Endodermal cell (in vitro differentiated cells): ENCODE results near the gene PACSIN1. TPM values are rescaled to one million over a fixed set of nuclear protein-coding genes. Genes with fewer than 3 reads are reported as not detected.

Source experiments
- DNase-seq: peaks from one replicate; pipeline ENCODE4 v3.0.0-alpha.2; 2017
- H3K27ac ChIP-seq: 2 replicates; pipeline ENCODE4 v1.5.1; 2013; ENCODE audit warnings: mild to moderate bottlenecking, low read depth, low read length, moderate library complexity
- H3K27me3 ChIP-seq: 2 replicates; pipeline ENCODE4 v1.6.1; 2013; ENCODE audit warnings: mild to moderate bottlenecking, low read length, moderate library complexity; ENCODE audit not compliant: insufficient read depth, control insufficient read depth, poor library complexity, severe bottlenecking
- H3K36me3 ChIP-seq: 2 replicates; pipeline ENCODE4 v1.7.0; 2013; ENCODE audit warnings: mild to moderate bottlenecking, low read length, moderate library complexity; ENCODE audit not compliant: control insufficient read depth, insufficient read depth
- H3K4me1 ChIP-seq: one replicate; pipeline ENCODE4 v1.7.0; 2013; ENCODE audit warnings: low read length; ENCODE audit not compliant: control insufficient read depth, insufficient read depth
- H3K4me3 ChIP-seq: 2 replicates; pipeline ENCODE4 v1.5.1; 2013; ENCODE audit warnings: mild to moderate bottlenecking, low read length, moderate library complexity
- H3K9ac ChIP-seq: 2 replicates; pipeline ENCODE4 v1.6.1; 2013; ENCODE audit warnings: mild to moderate bottlenecking, low read length, moderate library complexity; ENCODE audit not compliant: poor library complexity, severe bottlenecking; ENCODE audit errors: extremely low read depth
- H3K9me3 ChIP-seq: 2 replicates; pipeline ENCODE4 v1.6.1; 2013; ENCODE audit warnings: mild to moderate bottlenecking, low read length, moderate library complexity; ENCODE audit not compliant: control insufficient read depth
- H3K27ac Mint-ChIP-seq: 2 replicates; pipeline ENCODE4 v1.8.0; 2020; ENCODE audit warnings: mixed read lengths
- H3K27me3 Mint-ChIP-seq: 2 replicates; pipeline ENCODE4 v1.8.0; 2021; ENCODE audit warnings: mild to moderate bottlenecking, mixed read lengths; ENCODE audit not compliant: insufficient read depth
- H3K36me3 Mint-ChIP-seq: 2 replicates; pipeline ENCODE4 v1.8.0; 2020; ENCODE audit warnings: low read depth, mixed read lengths
- H3K4me1 Mint-ChIP-seq: 2 replicates; pipeline ENCODE4 v1.8.0; 2020; ENCODE audit warnings: mixed read lengths
- H3K4me3 Mint-ChIP-seq: 2 replicates; pipeline ENCODE4 v1.8.0; 2020; ENCODE audit warnings: mild to moderate bottlenecking, moderate library complexity, mixed read lengths
- H3K9me3 Mint-ChIP-seq: 2 replicates; pipeline ENCODE4 v1.8.0; 2020; ENCODE audit warnings: mild to moderate bottlenecking, mixed read lengths
- WGBS, 2 experiments: methylation state at CpG; one replicate each; pipeline versions ENCODE4 v1.1.5 to v1.1.7; 2013; ENCODE audit warnings: missing lambda C conversion rate in 2 of 2, mixed read lengths in 1 of 2; ENCODE audit not compliant: insufficient coverage in 1 of 2, insufficient read length in 1 of 2; 5-methylcytosine and 5-hydroxymethylcytosine counted together
- total RNA-seq, 2 donors: library from RNA; stranded (reverse); fragmentation: NEBNext Ultra II Directional in 1 of 2; extraction: Animal tissue kit (Norgen Biotek cat#: 25700) in 1 of 2; gene quantifications; 2 replicates in 1 of 2; 3 replicates in 1 of 2; pipeline ENCODE4 v1.2.1, GENCODE V29; 2021
- TF ChIP-seq, protein P1 (sequence below): fragments of 200-600 bp; sonication (generic); conservative IDR thresholded peaks from 2 replicates; pipeline ENCODE4 v1.5.0; 2021; ENCODE audit warnings: antibody characterized with exemption, mild to moderate bottlenecking

The PACSIN1 gene
- total RNA-seq, 2 donors from 2014 or later = 7.2 to 7.3 TPM

DNA sequence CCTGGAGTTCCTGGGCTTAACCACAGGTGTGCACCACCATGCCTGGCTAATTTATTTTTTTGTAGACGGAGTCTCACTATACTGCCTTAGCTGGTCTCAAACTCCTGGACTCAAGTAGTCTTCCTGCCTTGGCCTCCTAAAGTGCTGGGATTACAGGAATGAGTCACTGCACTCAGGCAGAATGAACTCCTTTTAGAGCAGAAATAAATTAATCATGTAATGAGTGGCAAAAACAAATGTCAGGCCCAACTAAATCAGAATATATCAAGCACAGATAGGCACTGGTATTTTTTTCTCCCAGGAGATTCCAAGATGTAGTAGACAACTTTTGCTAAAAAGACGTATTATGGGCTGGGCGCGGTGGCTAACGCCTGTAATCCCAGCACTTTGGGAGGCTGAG lies 42.6 kb upstream of the PACSIN1 start:
- TF ChIP-seq, protein P1, sequence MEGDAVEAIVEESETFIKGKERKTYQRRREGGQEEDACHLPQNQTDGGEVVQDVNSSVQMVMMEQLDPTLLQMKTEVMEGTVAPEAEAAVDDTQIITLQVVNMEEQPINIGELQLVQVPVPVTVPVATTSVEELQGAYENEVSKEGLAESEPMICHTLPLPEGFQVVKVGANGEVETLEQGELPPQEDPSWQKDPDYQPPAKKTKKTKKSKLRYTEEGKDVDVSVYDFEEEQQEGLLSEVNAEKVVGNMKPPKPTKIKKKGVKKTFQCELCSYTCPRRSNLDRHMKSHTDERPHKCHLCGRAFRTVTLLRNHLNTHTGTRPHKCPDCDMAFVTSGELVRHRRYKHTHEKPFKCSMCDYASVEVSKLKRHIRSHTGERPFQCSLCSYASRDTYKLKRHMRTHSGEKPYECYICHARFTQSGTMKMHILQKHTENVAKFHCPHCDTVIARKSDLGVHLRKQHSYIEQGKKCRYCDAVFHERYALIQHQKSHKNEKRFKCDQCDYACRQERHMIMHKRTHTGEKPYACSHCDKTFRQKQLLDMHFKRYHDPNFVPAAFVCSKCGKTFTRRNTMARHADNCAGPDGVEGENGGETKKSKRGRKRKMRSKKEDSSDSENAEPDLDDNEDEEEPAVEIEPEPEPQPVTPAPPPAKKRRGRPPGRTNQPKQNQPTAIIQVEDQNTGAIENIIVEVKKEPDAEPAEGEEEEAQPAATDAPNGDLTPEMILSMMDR = no peak
- H3K36me3 Mint-ChIP-seq = peaks cover 70% of the 10 kb centered on the region
- H3K27ac ChIP-seq = no peak overlapping the region
- no peak overlapping the region for H3K9ac ChIP-seq
- peak overlapping the region; percentile 99 for H3K4me3 Mint-ChIP-seq
- no peak for DNase-seq
- H3K9me3 ChIP-seq = no peaks in the 10 kb centered on the region
- no peaks in the 10 kb centered on the region for H3K27me3 Mint-ChIP-seq
- WGBS, 2 experiments = 98 to 100% methylated on average over 1 to 5 of the region's 5 CpGs
- peak overlapping the region; percentile 74 for H3K27ac Mint-ChIP-seq
- peak overlapping the region; percentile 100 for H3K4me3 ChIP-seq
- peaks cover 71% of the 10 kb centered on the region for H3K36me3 ChIP-seq
- H3K4me1 ChIP-seq = no peaks in the 10 kb centered on the region
- H3K27me3 ChIP-seq = no peaks in the 10 kb centered on the region
- no peaks in the 10 kb centered on the region for H3K9me3 Mint-ChIP-seq
- peaks cover 4% of the 10 kb centered on the region for H3K4me1 Mint-ChIP-seq

DNA sequence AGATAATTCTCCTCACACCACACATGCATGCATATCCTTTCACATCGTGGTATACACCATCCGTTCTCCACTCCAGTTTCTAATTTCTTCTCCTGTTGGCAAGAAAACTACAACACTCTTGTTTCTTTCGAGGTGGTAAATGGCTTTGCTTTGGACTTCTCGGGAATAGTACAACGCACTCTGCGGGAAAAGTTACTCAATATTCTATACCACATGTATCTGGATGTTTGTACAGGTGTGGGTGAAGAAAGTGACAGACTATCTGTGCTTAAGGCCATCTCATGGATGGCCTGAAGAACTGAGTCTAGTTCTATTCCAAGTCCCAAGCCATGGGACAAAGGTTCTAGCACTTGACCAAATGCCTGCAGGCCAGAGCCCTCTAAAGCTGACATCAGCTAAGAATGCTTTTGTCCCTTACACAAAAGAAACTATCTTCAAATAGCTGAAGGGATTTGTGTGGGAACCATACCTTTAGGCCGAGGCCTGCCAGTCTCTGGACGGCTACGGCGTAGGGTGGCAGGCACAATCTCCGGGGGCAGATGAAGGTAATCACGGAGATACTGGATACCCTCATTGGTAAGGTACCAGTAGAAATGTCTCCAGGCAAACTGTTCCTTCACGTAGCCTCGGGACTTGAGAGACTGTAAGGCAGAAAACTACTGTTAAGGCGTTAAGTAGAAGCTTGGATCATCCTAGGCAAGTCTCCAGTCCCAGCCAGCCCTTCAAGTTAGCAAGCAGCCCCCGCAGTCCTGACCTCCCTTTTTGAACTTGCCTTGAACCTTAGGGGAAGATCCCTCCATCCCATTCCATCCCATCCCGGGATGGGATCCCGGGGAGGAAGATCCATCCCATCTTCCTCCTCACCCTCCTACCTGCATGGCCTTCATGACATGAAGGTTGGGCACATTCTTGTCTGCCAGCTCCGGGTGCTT lies 41.4 kb upstream of the PACSIN1 start:
- Histone ChIP-seq H3K9me3 (no peaks in the 10 kb centered on the region), H3K4me3 (peak overlapping the region; percentile 100)

DNA sequence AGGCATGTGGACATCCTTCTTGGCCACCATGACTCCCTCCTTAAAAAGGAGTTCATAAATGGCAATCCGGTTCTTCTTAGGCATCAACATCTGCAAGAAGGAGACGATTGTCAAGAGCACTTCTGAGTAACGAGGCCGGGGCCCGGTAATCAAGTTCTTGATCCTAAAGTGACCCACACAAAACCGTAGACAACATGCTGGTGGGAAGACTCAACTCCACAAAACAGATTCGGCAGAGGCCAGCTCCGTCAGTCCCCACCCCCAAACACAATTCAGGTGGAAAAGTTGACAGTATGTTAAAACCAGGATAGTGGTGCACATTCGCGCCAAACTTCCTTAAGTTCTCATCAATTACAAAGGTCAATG lies 40.8 kb upstream of the PACSIN1 start:
- H3K4me3 Mint-ChIP-seq = peak overlapping the region; percentile 99
- H3K27me3 Mint-ChIP-seq = no peaks in the 10 kb centered on the region
- peaks cover 12% of the 10 kb centered on the region for H3K9me3 Mint-ChIP-seq
- no peak for DNase-seq
- WGBS, 2 experiments = 8 to 12% methylated on average over 7 to 10 of the region's 10 CpGs
- Histone ChIP-seq H3K36me3 (peaks cover 52% of the 10 kb centered on the region), H3K4me1 (no peaks in the 10 kb centered on the region), H3K27ac (peak overlapping the region; percentile 91), H3K27me3 (no peaks in the 10 kb centered on the region), H3K9me3 (peaks cover 6% of the 10 kb centered on the region), H3K9ac (peak overlapping the region; percentile 100), H3K4me3 (peak overlapping the region; percentile 100)
- TF ChIP-seq, protein P1 = no peak
- H3K27ac Mint-ChIP-seq = peak overlapping the region; percentile 100
- peaks cover 4% of the 10 kb centered on the region for H3K4me1 Mint-ChIP-seq
- peaks cover 51% of the 10 kb centered on the region for H3K36me3 Mint-ChIP-seq

More for the DNA sequence above, 41.4 kb upstream of the PACSIN1 start:
- Mint-ChIP-seq H3K9me3 (peaks cover 5% of the 10 kb centered on the region), H3K36me3 (peaks cover 58% of the 10 kb centered on the region), H3K4me1 (peaks cover 4% of the 10 kb centered on the region), H3K27ac (peak overlapping the region; percentile 100), H3K4me3 (peak overlapping the region; percentile 99), H3K27me3 (no peaks in the 10 kb centered on the region)
- TF ChIP-seq, protein P1 = no peak
- no peaks in the 10 kb centered on the region for H3K27me3 ChIP-seq
- H3K9ac ChIP-seq = peak overlapping the region; percentile 100
- no peak overlapping the region for H3K27ac ChIP-seq
- no peak for DNase-seq
- 83 to 94% methylated on average over 13 to 18 of the region's 19 CpGs for WGBS, 2 experiments
- H3K36me3 ChIP-seq = peaks cover 59% of the 10 kb centered on the region
- H3K4me1 ChIP-seq = no peaks in the 10 kb centered on the region
